Nephron progenitor cell (in vitro differentiated cells): ENCODE results near the gene TNKS1BP1.
"Not testable (repeated sequence)": the region's sequence is repeated elsewhere in the genome, so short reads cannot be mapped to it uniquely, and the experiment has no call there.

Source experiments
- DNase-seq: peaks from one replicate; pipeline ENCODE4 v3.0.0; 2021
- H3K27ac Mint-ChIP-seq: 2 replicates; pipeline ENCODE4 v1.8.0; 2021; ENCODE audit warnings: mild to moderate bottlenecking, moderate library complexity, mixed read lengths
- H3K27me3 Mint-ChIP-seq: 2 replicates; pipeline ENCODE4 v1.8.0; 2021; ENCODE audit warnings: mild to moderate bottlenecking, low read depth, mixed read lengths; ENCODE audit not compliant: poor library complexity
- H3K36me3 Mint-ChIP-seq: 2 replicates; pipeline ENCODE4 v1.8.0; 2021; ENCODE audit warnings: low read depth, mixed read lengths
- H3K4me1 Mint-ChIP-seq: 2 replicates; pipeline ENCODE4 v1.8.0; 2021; ENCODE audit warnings: mixed read lengths
- H3K4me3 Mint-ChIP-seq: 2 replicates; pipeline ENCODE4 v1.8.0; 2021; ENCODE audit warnings: mild to moderate bottlenecking, moderate library complexity, mixed read lengths
- H3K9me3 Mint-ChIP-seq: 2 replicates; pipeline ENCODE4 v1.8.0; 2021; ENCODE audit warnings: mild to moderate bottlenecking, moderate library complexity, mixed read lengths
- CTCF ChIP-seq: fragments of 200-600 bp; sonication (generic); IDR thresholded peaks from 2 replicates; pipeline ENCODE4 v1.5.0; 2021; ENCODE audit warnings: antibody characterized with exemption

Gene TNKS1BP1

GRCh38 chr11:57368106-57368844 is 43.5 kb upstream of the TNKS1BP1 start:
- Mint-ChIP-seq H3K27ac (no peak overlapping the region), H3K27me3 (peaks cover 8% of the 10 kb centered on the region), H3K9me3 (no peaks in the 10 kb centered on the region), H3K36me3 (no peaks in the 10 kb centered on the region), H3K4me3 (no peak overlapping the region), H3K4me1 (peaks cover 16% of the 10 kb centered on the region)
- no peak for DNase-seq
- TF ChIP-seq CTCF = no peak

- no peak for TF ChIP-seq CTCF
- H3K27me3 Mint-ChIP-seq = peaks cover 21% of the 10 kb centered on the region
- peaks cover 18% of the 10 kb centered on the region for H3K4me1 Mint-ChIP-seq
- H3K9me3 Mint-ChIP-seq = no peaks in the 10 kb centered on the region
- peak overlapping the region; percentile 42 for H3K27ac Mint-ChIP-seq
- no peaks in the 10 kb centered on the region for H3K36me3 Mint-ChIP-seq
- no peak overlapping the region for H3K4me3 Mint-ChIP-seq
- no peak for DNase-seq
These were observed 40.3 kb upstream of the TNKS1BP1 start for GRCh38 chr11:57364851-57365660.

- no peaks in the 10 kb centered on the region for H3K36me3 Mint-ChIP-seq
- DNase-seq = no peak
- no peak for TF ChIP-seq CTCF
- H3K4me3 Mint-ChIP-seq = no peak overlapping the region
- peaks cover 33% of the 10 kb centered on the region for H3K4me1 Mint-ChIP-seq
- H3K27ac Mint-ChIP-seq = no peak overlapping the region
- H3K27me3 Mint-ChIP-seq = peaks cover 21% of the 10 kb centered on the region
- no peaks in the 10 kb centered on the region for H3K9me3 Mint-ChIP-seq
These were observed 38.7 kb upstream of the TNKS1BP1 start for GRCh38 chr11:57363131-57364080.

- no peak for DNase-seq
- Mint-ChIP-seq H3K27ac (peak overlapping the region; percentile 11), H3K9me3 (no peaks in the 10 kb centered on the region), H3K4me3 (no peak overlapping the region), H3K36me3 (no peaks in the 10 kb centered on the region), H3K27me3 (peaks cover 21% of the 10 kb centered on the region), H3K4me1 (peaks cover 40% of the 10 kb centered on the region)
- no peak for TF ChIP-seq CTCF
These were observed 37.2 kb upstream of the TNKS1BP1 start for GRCh38 chr11:57361926-57362325.

GRCh38 chr11:57361420-57361819 is 36.7 kb upstream of the TNKS1BP1 start:
- H3K36me3 Mint-ChIP-seq, H3K4me3 Mint-ChIP-seq, H3K9me3 Mint-ChIP-seq, H3K27ac Mint-ChIP-seq, DNase-seq: not testable (repeated sequence)
- H3K4me1 Mint-ChIP-seq = peaks cover 38% of the 10 kb centered on the region
- peaks cover 21% of the 10 kb centered on the region for H3K27me3 Mint-ChIP-seq

- Mint-ChIP-seq H3K4me1 (peaks cover 43% of the 10 kb centered on the region), H3K36me3 (no peaks in the 10 kb centered on the region), H3K9me3 (no peaks in the 10 kb centered on the region), H3K27ac (no peak overlapping the region), H3K4me3 (no peak overlapping the region), H3K27me3 (peaks cover 21% of the 10 kb centered on the region)
- no peak for TF ChIP-seq CTCF
- DNase-seq = no peak
These were observed 36.2 kb upstream of the TNKS1BP1 start for GRCh38 chr11:57360991-57361390.
